ENCODE measurements around the gene CDC42BPB. TPM values are rescaled to one million over a fixed set of nuclear protein-coding genes. Genes with fewer than 3 reads are reported as not detected.

The CDC42BPB gene
- total RNA-seq, 1 experiment from 2014 or later: 103 TPM

DNA sequence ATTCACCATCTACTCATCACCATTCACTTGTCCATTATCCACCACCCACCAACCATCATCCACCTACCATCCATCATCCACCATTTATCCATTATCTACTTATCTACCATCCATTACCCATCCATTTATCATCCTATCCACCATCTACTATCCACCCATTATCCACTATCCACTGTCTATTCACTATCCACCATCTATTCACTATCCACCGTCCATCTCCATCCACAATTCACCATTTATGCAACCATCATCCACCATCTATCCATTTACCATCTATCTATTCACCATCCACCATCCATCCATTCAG, 136.4 kb downstream of the CDC42BPB start:
- Histone ChIP-seq H3K4ac (ENCODE audit: low read depth, low read length) (no peak overlapping the region), H3K9ac (ENCODE audit: extremely low read depth, insufficient read length, low read length) (no peak overlapping the region), H3K56ac (ENCODE audit: insufficient read length, low read depth, low read length) (no peak overlapping the region), H3K9me3 (ENCODE audit: control insufficient read depth, low read depth, low read length) (no peaks in the 10 kb centered on the region), H3K14ac (ENCODE audit: insufficient read depth, low read length) (no peak overlapping the region), H3K23me2 (ENCODE audit: insufficient read length, low read depth, low read length, poor library complexity, severe bottlenecking) (no peaks in the 10 kb centered on the region), H2BK120ac (ENCODE audit: low read depth, low read length, poor library complexity, severe bottlenecking) (no peak overlapping the region), H2BK20ac (ENCODE audit: low read depth, low read length, poor library complexity, severe bottlenecking) (no peak overlapping the region), H3K27ac (ENCODE audit: insufficient read length, low read depth, low read length) (no peak overlapping the region), H2AK5ac (ENCODE audit: insufficient read length, low read length) (no peak overlapping the region), H4K91ac (ENCODE audit: insufficient read length, low read depth, low read length) (no peak overlapping the region), H4K8ac (replicated peaks; ENCODE audit: insufficient read length, low read depth, low read length) (no peak overlapping the region), H2BK5ac (ENCODE audit: insufficient read length, low read length) (no peak overlapping the region), H3K27me3 (ENCODE audit: insufficient read depth, low read length) (peaks cover 23% of the 10 kb centered on the region), H3K23ac (ENCODE audit: insufficient read length, low read depth, low read length) (no peak overlapping the region), H3T11ph (ENCODE audit: low read length) (no peak overlapping the region), H2AFZ (ENCODE audit: low read length) (no peak overlapping the region), H3K4me2 (ENCODE audit: insufficient read depth, insufficient read length, low read length) (no peak overlapping the region), H4K20me1 (ENCODE audit: control insufficient read depth, insufficient read depth, insufficient read length) (peaks cover 3% of the 10 kb centered on the region), H3K4me1 (ENCODE audit: insufficient read depth, low read length) (no peaks in the 10 kb centered on the region), H2BK12ac (ENCODE audit: insufficient read length, low read depth, low read length) (no peak overlapping the region), H3K79me2 (ENCODE audit: insufficient read depth, low read length) (no peaks in the 10 kb centered on the region), H3K79me1 (ENCODE audit: insufficient read depth, low read depth, low read length, poor library complexity, severe bottlenecking) (no peaks in the 10 kb centered on the region), H4K5ac (ENCODE audit: insufficient read length, low read depth, low read length) (no peak overlapping the region), H3K18ac (ENCODE audit: insufficient read length, low read depth, low read length) (no peak overlapping the region), H2BK15ac (ENCODE audit: low read depth, low read length) (no peak overlapping the region)
- Mint-ChIP-seq H3K9me3 (no peaks in the 10 kb centered on the region), H3K4me3 (no peak overlapping the region), H3K27me3 (ENCODE audit: low read depth) (peaks cover 5% of the 10 kb centered on the region), H3K36me3 (ENCODE audit: insufficient read depth in 1 of 3, low read depth in 3 of 3) (no peaks in the 10 kb centered on the region), H3K4me1 (peaks cover 7 to 8% of the 10 kb centered on the region in 2 experiments), H3K27ac (no peak overlapping the region)
- WGBS (ENCODE audit: extremely low coverage, insufficient read length, low lambda C conversion rate): 92% methylated on average over 1 of the region's 1 CpG
- no peak for DNase-seq
- TF ChIP-seq, protein P1, sequence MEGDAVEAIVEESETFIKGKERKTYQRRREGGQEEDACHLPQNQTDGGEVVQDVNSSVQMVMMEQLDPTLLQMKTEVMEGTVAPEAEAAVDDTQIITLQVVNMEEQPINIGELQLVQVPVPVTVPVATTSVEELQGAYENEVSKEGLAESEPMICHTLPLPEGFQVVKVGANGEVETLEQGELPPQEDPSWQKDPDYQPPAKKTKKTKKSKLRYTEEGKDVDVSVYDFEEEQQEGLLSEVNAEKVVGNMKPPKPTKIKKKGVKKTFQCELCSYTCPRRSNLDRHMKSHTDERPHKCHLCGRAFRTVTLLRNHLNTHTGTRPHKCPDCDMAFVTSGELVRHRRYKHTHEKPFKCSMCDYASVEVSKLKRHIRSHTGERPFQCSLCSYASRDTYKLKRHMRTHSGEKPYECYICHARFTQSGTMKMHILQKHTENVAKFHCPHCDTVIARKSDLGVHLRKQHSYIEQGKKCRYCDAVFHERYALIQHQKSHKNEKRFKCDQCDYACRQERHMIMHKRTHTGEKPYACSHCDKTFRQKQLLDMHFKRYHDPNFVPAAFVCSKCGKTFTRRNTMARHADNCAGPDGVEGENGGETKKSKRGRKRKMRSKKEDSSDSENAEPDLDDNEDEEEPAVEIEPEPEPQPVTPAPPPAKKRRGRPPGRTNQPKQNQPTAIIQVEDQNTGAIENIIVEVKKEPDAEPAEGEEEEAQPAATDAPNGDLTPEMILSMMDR (conservative IDR thresholded peaks at IDR 0.05): no peak

All from H9 (cell line).